Measurements from ENCODE around the gene CHID1.

DNA sequence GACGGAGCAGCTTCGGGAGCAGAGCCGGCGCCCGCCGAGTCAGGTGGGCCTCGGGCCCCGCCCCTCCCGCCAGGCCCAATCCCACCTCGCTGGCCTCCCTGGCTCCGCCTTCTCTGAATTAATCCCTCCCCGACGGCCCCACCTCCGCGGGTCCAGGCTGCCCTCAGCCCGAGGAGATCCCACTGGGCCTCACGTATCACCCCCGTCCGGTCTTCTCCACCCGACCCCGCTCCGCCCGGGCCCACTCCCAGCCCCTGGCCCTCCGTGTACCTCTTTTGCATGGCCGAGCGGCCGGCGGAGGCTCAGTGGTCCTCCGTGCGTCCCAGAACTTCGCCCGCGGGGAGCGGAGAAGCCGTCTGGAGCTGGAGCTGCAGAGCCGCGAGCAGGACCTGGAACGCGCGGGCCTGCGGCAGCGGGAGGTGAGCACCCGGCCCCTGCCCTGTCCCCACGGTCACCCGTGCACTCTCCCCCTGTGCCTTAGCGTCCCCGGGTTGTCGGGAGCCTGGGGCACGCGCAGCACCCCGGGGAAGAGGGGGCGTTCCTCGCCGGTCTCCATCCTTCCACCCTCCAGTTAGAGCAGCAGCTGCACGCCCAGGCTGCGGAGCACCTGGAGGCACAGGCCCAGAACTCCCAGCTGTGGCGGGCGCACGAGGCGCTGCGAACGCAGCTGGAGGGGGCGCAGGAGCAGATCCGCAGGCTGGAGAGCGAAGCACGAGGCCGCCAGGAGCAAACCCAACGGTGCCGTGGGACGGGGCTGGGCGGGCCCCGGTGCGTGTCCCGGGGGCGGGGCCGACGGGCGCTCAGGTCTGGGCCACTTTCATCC lies 80.1 kb downstream of the CHID1 start:
- TF ChIP-seq EZH2 (IDR thresholded peaks at IDR 0.05; ENCODE audit: insufficient read depth, poor library complexity, severe bottlenecking) (no peak), EZH2phosphoT487 (IDR thresholded peaks at IDR 0.05; ENCODE audit: insufficient read depth, low read depth) (no peak)
